ENCODE results near the gene TSPAN32. TPM values are rescaled to one million over a fixed set of nuclear protein-coding genes. Genes with fewer than 3 reads are reported as not detected.
"Not testable (repeated sequence)": the region's sequence is repeated elsewhere in the genome, so short reads cannot be mapped to it uniquely, and the experiment has no call there.

Gene TSPAN32
- total RNA-seq, 1 donor from 2014 or later: not detected

DNA sequence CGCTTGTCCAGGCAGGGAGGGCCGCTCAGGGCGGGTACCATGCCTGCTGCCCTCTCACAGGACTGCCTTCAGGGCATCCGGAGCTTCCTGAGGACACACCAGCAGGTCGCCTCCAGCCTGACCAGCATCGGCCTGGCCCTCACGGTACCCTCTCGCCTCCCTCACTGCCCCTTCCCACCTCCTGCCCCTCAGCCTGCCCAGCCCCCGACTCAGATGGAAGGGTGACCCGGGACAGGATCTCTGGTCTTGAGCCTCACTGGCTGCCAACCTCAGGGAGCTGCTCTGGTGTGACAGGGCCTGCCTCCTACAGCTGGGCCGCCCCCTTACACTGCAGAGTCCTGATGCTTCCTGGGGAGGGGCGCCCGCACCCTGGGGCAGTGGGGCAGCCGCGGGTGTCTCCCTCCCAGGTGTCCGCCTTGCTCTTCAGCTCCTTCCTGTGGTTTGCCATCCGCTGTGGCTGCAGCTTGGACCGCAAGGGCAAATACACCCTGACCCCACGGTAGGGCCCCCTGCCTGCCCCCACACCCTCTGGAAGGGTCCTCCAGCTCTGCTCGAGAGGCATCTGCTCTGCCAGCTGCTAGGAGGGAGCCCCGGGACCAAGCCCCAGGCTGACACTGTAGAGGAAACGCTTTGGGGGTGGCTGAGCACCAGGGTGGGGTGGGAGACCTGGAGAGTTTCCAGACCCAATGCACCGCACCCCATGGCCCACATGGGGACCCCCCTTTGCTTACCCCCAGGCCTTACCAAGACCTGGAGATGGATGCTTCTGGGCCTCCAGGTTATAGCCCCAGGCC, 14.6 kb downstream of the TSPAN32 start:
- DNase-seq: no peak

DNA sequence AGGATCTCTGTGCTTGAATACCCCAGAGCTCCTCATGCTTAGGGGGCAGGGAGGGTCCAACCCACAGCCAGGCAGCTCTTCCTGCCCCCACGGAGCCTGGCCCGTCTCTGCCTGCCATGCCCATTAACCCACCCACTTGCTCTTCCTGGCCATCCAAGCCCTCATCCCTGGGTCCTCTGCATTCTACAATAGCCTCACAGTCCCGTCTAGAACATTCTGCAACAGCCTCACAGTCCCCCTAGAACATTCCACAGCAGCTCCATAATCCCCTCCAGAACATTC, 15.1 kb downstream of the TSPAN32 start:
- DNase-seq: no peak

- no peak for DNase-seq
Measured at GRCh38 chr11:2317354-2318050, 15.7 kb downstream of the TSPAN32 start.

DNA sequence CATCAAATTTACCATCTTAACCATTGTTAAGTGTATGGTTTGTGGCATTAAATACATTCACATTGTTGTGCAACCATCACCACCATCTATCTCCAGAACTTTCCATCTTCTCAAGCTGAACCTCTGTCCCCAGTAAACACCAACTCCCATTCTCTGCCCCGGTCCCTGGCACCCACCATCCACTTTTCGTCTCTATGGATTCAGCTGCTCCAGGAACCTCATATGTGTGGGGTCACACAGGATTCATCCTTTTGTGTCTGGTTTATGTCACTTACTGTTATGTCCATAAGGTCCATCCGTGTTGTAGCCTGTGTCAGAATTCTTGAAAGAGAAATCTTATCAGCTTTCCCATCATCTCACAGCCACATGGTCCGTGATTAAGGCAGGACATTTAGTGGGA, 16.3 kb downstream of the TSPAN32 start:
- no peak for DNase-seq

DNA sequence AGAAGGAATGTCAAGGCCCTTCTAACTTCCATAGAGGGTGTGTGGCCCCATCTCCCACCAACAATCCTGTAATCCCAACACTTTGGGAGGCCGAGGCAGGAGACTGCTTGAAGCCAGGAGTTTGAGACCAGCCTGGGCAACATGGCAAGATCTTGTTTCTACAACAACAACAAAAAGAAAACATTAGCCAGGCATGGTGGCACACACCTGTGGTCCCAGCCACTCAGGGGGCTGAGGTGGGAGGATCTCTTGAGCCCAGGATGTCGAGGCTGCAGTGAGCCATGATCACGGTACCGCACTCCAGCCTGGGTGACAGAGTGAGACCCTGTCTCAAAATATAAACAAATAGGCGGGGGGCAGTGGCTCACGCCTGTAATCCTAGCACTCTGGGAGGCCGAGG, 16.9 kb downstream of the TSPAN32 start:
- no peak for DNase-seq

DNA sequence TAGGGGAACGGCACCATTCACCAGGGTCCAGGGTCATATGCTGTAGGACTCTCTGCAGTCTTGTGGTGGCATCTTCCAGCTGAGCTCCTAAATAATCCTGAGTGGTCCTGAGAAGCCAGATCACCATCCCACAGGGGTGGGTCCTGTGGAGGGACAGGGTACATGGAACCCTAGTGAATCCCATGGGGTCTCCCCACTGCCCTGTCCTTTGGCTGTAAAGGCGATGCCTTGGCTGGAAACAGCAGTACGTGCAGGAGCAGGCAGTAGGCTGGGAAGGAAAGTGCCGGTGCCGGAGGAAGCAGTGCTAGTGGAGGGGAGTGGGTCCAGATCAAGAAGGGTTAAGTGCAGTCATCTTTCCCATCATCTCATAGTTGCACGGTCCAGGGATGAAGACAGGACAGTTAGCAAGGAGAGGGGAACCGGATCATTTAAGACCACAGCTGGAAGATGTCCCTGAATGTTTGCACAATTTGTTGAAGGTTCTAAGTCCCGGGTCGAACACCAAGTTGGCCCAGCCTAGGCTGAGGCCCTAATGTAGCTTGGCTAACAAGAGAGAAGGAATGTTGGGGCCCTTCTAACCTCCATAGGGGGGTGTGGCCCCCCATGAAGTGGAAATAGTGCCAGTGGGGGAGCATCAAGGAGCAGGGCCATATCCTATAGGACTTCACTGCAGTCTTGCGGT, 18.1 kb downstream of the TSPAN32 start:
- no peak for DNase-seq

- DNase-seq: no peak
Measured at GRCh38 chr11:2320568-2321310, 18.9 kb downstream of the TSPAN32 start.

DNA sequence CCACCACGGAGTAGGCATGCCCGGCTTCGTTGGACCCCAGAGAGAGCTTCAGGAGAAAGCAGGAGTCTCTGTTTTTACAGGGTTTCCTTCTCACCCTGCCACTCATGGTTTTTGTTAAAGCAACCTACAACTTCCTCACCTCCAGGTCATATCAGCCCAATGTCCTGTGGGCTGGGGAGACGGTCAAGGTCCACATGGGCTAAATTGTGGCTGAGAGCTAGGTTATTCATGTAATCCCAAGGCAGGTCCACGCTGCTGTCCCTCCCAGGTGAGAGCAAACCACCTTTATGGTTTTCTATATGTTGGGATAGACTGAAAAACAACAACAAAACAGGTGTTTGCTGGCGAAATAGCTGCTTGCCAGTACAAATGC, 19.5 kb downstream of the TSPAN32 start:
- no peak for DNase-seq

DNA sequence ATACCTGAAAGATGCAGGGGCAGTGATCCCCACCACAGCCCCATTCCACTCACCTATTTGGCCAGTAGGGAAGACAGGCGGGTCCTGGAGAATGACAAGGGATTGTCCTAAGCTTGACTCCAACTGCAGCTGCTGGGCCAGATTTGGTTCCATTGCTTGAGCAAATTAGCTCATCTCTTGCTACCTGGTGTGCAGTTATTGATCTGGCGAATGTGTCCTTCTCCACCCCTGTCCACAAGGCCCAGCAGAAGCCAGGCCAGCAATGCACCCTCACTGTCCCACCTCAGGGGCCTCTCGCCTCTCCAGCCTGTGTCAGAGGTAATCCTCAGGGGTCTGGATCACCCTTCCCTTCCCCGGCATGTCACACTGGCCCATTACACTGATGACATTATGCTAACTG, 23.3 kb downstream of the TSPAN32 start:
- DNase-seq: no peak

GRCh38 chr11:2325719-2326118, 23.9 kb downstream of the TSPAN32 start:
- no peak for DNase-seq

DNA sequence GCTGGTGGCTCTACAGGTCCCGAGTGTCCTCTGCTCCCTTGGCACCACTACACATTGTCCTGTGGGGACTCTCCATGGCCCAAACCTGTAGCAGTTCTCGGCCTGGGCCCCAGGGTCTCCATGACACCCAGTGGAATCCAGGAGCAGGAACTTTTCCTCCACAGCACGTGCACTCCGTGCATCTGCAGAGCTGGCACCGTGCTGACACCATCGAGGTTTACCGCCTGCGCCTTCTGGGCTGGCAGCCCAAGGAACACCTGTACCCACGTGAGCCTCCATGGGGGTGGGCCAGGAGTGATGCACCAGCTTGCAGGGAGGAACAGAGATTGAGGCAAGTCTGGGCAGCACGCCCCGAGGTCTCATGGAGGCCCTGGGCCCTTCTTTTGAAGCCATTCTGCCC, 25.2 kb downstream of the TSPAN32 start:
- DNase-seq: no peak

- no peak for DNase-seq
Measured at GRCh38 chr11:2328021-2328420, 26.2 kb downstream of the TSPAN32 start.

DNA sequence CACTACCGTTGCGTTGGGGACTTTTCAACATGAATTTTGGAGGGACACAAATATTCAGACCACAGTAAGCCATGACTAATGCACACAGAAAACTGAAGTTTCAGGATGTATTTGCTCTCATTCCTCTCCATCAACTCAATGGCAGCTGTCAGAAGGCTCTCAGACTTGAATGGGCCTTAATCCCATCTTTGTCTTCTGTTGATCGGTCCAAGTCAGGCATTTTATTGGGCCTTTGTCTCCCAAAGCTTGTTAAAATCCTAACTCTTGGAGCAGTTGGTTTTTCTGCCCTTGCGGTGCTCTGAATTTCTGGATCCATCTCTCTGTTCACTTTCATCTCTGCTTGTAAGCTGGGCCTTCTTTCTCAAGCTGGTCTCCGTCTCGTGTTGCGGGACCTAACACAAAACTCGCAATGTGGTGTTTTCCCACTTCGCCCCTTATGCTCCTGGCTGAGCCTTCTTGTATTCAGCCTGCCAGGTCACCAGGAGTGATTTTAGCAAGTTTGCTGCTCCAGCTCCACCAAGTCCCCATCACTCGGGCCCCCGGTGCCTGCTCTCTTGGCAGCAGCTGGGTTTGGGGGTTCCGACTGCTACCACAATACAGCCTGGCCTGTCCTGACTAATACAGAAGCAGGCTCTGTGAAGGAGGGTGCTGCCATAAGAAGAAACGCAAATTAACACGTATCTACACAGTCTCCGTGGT, 27.0 kb downstream of the TSPAN32 start:
- DNase-seq: no peak

GRCh38 chr11:2329551-2329950, 27.7 kb downstream of the TSPAN32 start:
- no peak for DNase-seq

- DNase-seq: no peak
Measured at GRCh38 chr11:2330696-2331095, 28.9 kb downstream of the TSPAN32 start.

DNA sequence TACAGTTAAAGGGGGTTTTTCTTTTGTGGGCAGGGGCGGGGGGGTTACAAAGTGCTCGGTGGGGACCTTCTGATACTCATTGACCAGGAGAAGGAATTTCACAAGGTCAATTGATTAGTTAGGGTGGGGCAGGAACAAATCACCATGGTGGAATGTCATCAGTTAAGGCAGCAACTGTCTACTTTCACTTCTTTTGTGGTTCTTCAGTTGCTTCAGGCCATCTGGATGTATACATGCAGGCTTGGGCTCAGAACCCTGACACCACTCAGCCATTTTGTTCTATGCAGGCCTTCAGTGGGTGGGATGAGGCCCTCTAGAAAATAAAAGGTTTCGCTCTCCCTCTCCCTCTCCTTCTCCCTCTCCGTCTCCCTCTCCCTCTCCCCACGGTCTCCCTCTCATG, 29.6 kb downstream of the TSPAN32 start:
- DNase-seq: no peak

- DNase-seq: not testable (repeated sequence)
Measured at GRCh38 chr11:2332569-2332968, 30.8 kb downstream of the TSPAN32 start.

GRCh38 chr11:2333486-2334205, 31.8 kb downstream of the TSPAN32 start:
- DNase-seq: not testable (repeated sequence)

DNA sequence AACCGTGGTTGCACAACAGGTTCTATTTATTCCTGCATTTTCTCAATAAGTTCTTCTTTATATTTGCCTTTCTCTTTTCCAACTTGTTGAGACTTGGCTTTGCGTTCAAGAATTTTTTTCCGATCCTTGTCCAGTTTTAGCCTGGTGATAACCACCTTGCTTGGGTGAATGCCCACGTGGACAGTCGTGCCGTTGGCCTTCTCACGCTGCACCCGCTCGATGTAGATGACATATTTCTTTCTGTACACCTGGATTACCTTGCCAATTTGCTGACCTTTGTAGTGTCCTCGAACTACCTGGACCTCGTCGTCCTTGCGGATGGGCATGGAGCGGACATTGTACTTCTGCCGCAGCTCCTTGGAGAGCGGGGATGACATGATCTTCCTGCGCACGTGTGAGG, 33.5 kb downstream of the TSPAN32 start:
- DNase-seq: not testable (repeated sequence)

GRCh38 chr11:2338760-2339159, 36.9 kb downstream of the TSPAN32 start:
- not testable (repeated sequence) for DNase-seq

DNA sequence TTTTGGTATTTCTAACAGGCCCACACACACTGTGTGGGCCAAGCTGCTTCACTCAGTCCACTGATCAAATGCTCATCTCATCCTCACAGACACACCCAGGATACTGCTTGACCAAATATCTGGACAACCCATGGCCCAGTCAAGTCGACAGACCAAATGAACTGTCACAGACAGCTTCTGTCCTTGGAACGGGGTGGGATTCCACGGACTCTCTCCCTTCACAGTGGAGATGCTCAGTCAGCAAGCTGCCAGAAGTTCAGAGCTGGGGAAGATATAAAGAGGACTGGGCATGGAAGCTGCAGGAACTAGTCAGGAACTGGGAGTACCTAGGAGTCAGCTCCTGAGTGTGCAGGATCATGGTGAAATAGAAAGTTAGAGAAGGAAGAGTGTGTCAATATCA, 40.7 kb downstream of the TSPAN32 start:
- DNase-seq: no peak

DNA sequence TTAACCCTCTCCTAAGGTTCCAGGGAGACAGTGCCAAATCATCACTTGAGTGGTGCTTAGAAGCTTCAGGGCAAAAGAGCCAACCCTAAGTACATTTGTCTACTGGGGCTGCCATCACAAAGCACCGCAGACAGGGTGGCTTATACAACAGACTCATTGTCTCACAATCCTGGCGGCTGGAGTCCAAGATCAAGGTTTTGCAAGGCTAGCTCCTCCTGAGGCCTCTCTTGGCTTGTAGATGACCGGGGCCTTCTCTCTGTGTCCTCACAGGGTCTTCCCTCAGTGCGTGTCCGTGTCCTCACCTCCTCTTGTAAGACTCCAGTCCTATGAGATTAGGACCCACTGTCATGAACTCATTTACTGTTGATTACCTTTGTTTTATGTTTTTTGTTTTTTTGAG, 41.2 kb downstream of the TSPAN32 start:
- DNase-seq: no peak

All from dermis blood vessel endothelial cell (primary cell).